HG03439 (cell line): ENCODE results near the gene WASL.
"Not testable (repeated sequence)": the region's sequence is repeated elsewhere in the genome, so short reads cannot be mapped to it uniquely, and the experiment has no call there.

Experiments
- ATAC-seq: cut with Tn5 transposase; IDR thresholded peaks from one replicate; pipeline ENCODE4 v1.9.1; 2021; ENCODE audit warnings: mild to moderate bottlenecking, moderate library complexity; ENCODE audit not compliant: unreplicated experiment

Gene WASL

DNA sequence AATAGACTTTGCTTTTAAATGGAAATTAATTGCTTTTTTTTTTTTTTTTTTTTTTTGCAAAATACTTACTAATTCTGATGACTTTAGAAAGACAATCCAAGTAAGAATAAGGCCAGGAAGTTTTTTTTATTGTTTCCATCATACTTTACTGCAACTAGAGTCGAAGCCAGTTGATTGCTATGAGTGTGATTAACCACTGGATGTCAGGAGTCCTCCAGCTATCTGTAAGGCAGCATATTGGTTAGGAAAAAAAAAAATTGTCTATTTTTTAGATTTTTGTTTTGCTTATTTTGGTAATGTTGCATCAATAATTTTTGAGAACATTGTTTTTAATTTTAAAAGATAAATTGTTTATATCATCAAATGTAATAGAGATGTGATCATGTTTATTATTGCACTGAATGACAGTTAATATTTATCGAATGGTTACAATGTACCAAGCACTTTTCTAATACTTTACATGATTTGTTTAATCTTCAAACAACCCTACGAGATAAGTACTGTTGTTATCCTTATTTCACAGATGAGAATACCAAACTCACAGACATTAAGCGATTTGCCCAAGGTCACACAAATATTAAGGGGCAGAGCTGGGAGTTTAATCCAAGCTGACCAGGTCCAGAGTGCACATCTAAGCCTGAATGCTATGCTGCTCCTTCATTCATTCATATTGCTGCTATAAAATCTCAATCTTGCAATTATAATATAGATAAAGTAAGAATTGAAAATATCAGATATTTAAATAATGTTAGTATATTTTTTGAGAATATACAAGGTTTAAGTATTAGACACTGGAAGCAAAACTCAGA is 113.0 kb downstream of the WASL start:
- no peak for ATAC-seq

DNA sequence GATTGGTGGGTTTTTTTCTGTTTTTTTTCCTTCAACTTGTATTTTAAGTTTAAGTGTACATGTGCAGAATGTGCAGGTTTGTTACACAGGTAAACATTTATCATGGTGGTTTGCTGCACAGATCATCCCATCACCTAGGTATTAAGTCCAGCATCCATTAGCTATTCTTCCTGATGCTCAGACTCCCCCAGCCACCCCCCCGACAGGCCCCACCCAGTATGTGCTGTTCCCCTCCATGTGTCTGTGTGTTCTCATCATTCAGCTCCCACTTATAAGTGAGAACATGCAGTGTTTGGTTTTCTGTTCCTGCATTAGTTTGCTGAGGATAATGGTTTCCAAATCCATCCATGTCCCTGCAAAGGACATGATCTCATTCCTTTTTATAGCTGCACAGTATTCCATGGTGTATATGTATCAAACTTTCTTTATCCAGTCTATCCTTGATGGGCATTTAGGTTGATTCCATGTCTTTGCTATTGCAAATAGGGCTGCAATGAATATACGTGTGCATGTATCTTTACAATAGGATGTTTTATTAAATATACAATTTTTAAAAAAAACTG is 114.7 kb downstream of the WASL start:
- not testable (repeated sequence) for ATAC-seq

DNA sequence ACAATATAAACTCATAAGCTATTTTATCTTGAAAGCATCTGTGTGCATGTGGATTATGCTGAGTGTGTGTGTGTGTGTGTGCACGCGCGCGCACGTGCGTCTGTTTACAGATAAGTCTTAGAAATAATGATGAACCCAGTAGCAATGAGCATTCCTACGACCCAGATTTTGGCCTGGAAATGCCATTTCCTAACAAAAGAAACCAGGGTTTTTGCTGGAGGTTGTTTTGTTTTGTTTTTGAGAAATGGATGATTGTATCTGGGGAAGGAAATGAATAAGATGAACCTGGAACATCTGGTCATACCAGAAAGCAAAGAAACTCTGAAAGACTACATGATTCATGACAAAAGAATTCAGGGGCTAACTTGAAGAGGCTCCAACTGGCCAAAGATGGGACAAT is 115.2 kb downstream of the WASL start:
- no peak for ATAC-seq

DNA sequence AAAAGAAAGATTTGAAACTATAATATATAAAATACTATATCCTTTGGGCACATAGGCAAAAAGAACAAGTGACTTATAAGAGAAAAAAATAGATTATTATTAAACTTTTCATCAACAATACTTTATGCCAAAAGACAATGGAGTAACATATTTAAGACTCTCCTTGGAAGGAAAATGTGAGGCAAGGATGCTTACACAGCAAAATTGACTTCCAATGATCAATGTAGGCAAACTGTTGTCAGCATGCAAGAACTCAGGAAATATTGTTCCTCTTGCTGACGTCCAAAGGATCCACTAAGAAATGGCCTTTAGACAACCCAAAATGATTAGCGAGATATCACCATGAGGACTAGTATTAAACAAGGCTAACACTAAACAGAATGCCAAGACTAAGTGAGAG is 116.0 kb downstream of the WASL start:
- no peak for ATAC-seq
